H1 (cell line): ENCODE measurements around the gene ALPG. TPM values are rescaled to one million over a fixed set of nuclear protein-coding genes. Genes with fewer than 3 reads are reported as not detected.
"Not testable (repeated sequence)": the region's sequence is repeated elsewhere in the genome, so short reads cannot be mapped to it uniquely, and the experiment has no call there.

Experiments used
- CTCF ChIA-PET: fragments of 300-600 bp; sonication (Branson Sonifier 250); formaldehyde crosslinking; loops from one replicate; lab custom pipeline; 2021; ENCODE audit not compliant: partially characterized antibody; lab: Charles Lee
- POLR2A ChIA-PET: fragments of 300-600 bp; sonication (Branson Sonifier 250); formaldehyde crosslinking; loops from one replicate; lab custom pipeline; 2021; ENCODE audit warnings: inconsistent platforms; ENCODE audit not compliant: partially characterized antibody; lab: Charles Lee
- DNase-seq, 2 experiments: peaks; one replicate each; pipeline versions ENCODE4 v3.0.0 to v3.0.0-alpha.2; 2010 to 2022; ENCODE audit warnings: low spot score in 2 of 2, low read depth in 1 of 2, mixed read lengths in 1 of 2
- FAIRE-seq: peaks from 2 replicates; lab custom pipeline; 2011; peaks lifted over from hg19 to GRCh38; lab: Jason Lieb, UNC
- H2AFZ ChIP-seq: 2 replicates; pipeline ENCODE4 v1.8.1; 2012; ENCODE audit warnings: low read length, inconsistent platforms
- H2AK5ac ChIP-seq: 2 replicates; pipeline ENCODE4 v1.6.1; 2013; ENCODE audit warnings: low read depth, low read length
- H2BK120ac ChIP-seq: replicated peaks from 2 replicates; pipeline ENCODE3; 2013; ENCODE audit warnings: low read depth, low read length, inconsistent platforms
- H2BK12ac ChIP-seq: 2 replicates; pipeline ENCODE4 v1.6.1; 2013; ENCODE audit warnings: low read depth, low read length
- H2BK15ac ChIP-seq: 2 replicates; pipeline ENCODE4 v1.6.1; 2013; ENCODE audit warnings: low read length
- H2BK20ac ChIP-seq: 2 replicates; pipeline ENCODE4 v1.6.1; 2013; ENCODE audit warnings: low read length
- H2BK5ac ChIP-seq: 2 replicates; pipeline ENCODE4 v1.6.1; 2013; ENCODE audit warnings: low read depth, low read length
- H3K14ac ChIP-seq: 2 replicates; pipeline ENCODE4 v1.6.1; 2013; ENCODE audit warnings: inconsistent platforms; ENCODE audit not compliant: insufficient read length
- H3K18ac ChIP-seq: 2 replicates; pipeline ENCODE4 v1.6.1; 2013; ENCODE audit warnings: low read length; ENCODE audit errors: extremely low read depth
- H3K23ac ChIP-seq: 2 replicates; pipeline ENCODE4 v1.6.1; 2013; ENCODE audit warnings: inconsistent platforms; ENCODE audit not compliant: insufficient read length
- H3K23me2 ChIP-seq: 2 replicates; pipeline ENCODE4 v1.6.1; 2013; ENCODE audit warnings: low read depth, low read length
- H3K27ac ChIP-seq: 2 replicates; pipeline ENCODE4 v1.6.1; 2011; ENCODE audit warnings: low read depth, low read length, inconsistent platforms
- H3K27me3 ChIP-seq, 4 experiments: replicated peaks in 1 of 4; 1 replicate in 1 of 4; 2 replicates in 3 of 4; pipeline versions ENCODE4 v1.6.1 to v1.8.1; 2011 to 2013; ENCODE audit warnings: low read length in 3 of 4, mild to moderate bottlenecking in 3 of 4, inconsistent platforms in 2 of 4, mixed read lengths in 2 of 4, moderate library complexity in 1 of 4; ENCODE audit not compliant: control insufficient read depth in 3 of 4, insufficient read depth in 3 of 4; ENCODE audit errors: extremely low read depth in 1 of 4
- H3K36me3 ChIP-seq, 4 experiments: 2 replicates each; pipeline versions ENCODE4 v1.6.1 to v1.8.1; 2011 to 2013; ENCODE audit warnings: mild to moderate bottlenecking in 4 of 4, low read length in 3 of 4, moderate library complexity in 2 of 4, control low read depth in 1 of 4, inconsistent platforms in 1 of 4; ENCODE audit not compliant: insufficient read depth in 4 of 4, control insufficient read depth in 2 of 4
- H3K4ac ChIP-seq: replicated peaks from 2 replicates; pipeline ENCODE3; 2013; ENCODE audit warnings: low read length, low read depth, mixed read lengths, inconsistent platforms; ENCODE audit not compliant: insufficient read length
- H3K4me1 ChIP-seq, 4 experiments: replicated peaks in 1 of 4; 1 replicate in 1 of 4; 2 replicates in 3 of 4; pipeline versions ENCODE4 v1.6.1 to v1.8.1; 2011 to 2013; ENCODE audit warnings: low read length in 3 of 4, inconsistent platforms in 2 of 4, mixed read lengths in 1 of 4; ENCODE audit not compliant: insufficient read depth in 4 of 4, control insufficient read depth in 3 of 4
- H3K4me2 ChIP-seq, 2 experiments: 2 replicates each; pipeline versions ENCODE4 v1.6.1 to v1.8.1; 2011 to 2013; ENCODE audit warnings: low read depth in 2 of 2, low read length in 2 of 2, control low read depth in 1 of 2, inconsistent platforms in 1 of 2, mild to moderate bottlenecking in 1 of 2; ENCODE audit not compliant: insufficient read depth in 1 of 2
- H3K4me3 ChIP-seq, 4 experiments: fragments of 200-600, 300-600 bp in 1 of 4; sonication (generic), shearing (Covaris generic), sonication (Bioruptor Twin) in 1 of 4; 2 replicates each; pipeline versions ENCODE4 v1.5.1 to v1.8.1; 2011 to 2016; ENCODE audit warnings: low read length in 4 of 4, low read depth in 3 of 4, control low read depth in 2 of 4, inconsistent platforms in 2 of 4, mild to moderate bottlenecking in 2 of 4, mixed read lengths in 1 of 4, moderate library complexity in 1 of 4; ENCODE audit not compliant: insufficient read depth in 2 of 4; ENCODE audit errors: extremely low read depth in 1 of 4
- H3K56ac ChIP-seq: replicated peaks from 2 replicates; pipeline ENCODE3; 2013; ENCODE audit warnings: low read depth, mild to moderate bottlenecking, mixed read lengths, low read length, inconsistent platforms; ENCODE audit not compliant: insufficient read length
- H3K79me1 ChIP-seq: 2 replicates; pipeline ENCODE4 v1.6.1; 2013; ENCODE audit warnings: low read depth, low read length, control low read depth
- H3K79me2 ChIP-seq, 2 experiments: 2 replicates each; pipeline versions ENCODE4 v1.6.1 to v1.8.1; 2012 to 2013; ENCODE audit warnings: low read length in 2 of 2, mild to moderate bottlenecking in 2 of 2, inconsistent platforms in 1 of 2; ENCODE audit not compliant: insufficient read depth in 2 of 2, control insufficient read depth in 1 of 2
- H3K9ac ChIP-seq, 4 experiments: replicated peaks in 1 of 4; 1 replicate in 1 of 4; 2 replicates in 3 of 4; pipeline versions ENCODE4 v1.6.1 to v1.8.1; 2011 to 2013; ENCODE audit warnings: low read depth in 3 of 4, low read length in 3 of 4, control low read depth in 2 of 4, mild to moderate bottlenecking in 2 of 4, moderate library complexity in 2 of 4, inconsistent platforms in 1 of 4; ENCODE audit errors: extremely low read depth in 1 of 4
- H3K9me3 ChIP-seq, 2 experiments: 2 replicates each; pipeline versions ENCODE4 v1.6.1 to v1.8.1; 2012 to 2013; ENCODE audit warnings: mild to moderate bottlenecking in 2 of 2, moderate library complexity in 2 of 2, control low read depth in 1 of 2, inconsistent platforms in 1 of 2, low read depth in 1 of 2, low read length in 1 of 2, mixed read lengths in 1 of 2; ENCODE audit not compliant: insufficient read depth in 2 of 2
- H4K20me1 ChIP-seq, 2 experiments: replicated peaks in 1 of 2; 2 replicates each; pipeline versions ENCODE3 to v1.8.1; 2011 to 2013; ENCODE audit warnings: inconsistent platforms in 2 of 2, low read length in 2 of 2, mild to moderate bottlenecking in 1 of 2; ENCODE audit not compliant: insufficient read depth in 2 of 2, control insufficient read depth in 1 of 2
- H4K5ac ChIP-seq: 2 replicates; pipeline ENCODE4 v1.6.1; 2013; ENCODE audit warnings: low read length, low read depth, mixed read lengths, inconsistent platforms; ENCODE audit not compliant: insufficient read length
- H4K8ac ChIP-seq: 2 replicates; pipeline ENCODE4 v1.8.0; 2013; ENCODE audit warnings: mild to moderate bottlenecking, moderate library complexity, low read length, inconsistent platforms; ENCODE audit not compliant: insufficient read depth; ENCODE audit errors: extremely low read depth
- H4K91ac ChIP-seq: replicated peaks from 2 replicates; pipeline ENCODE3; 2013; ENCODE audit warnings: low read length, mixed read lengths, inconsistent platforms; ENCODE audit not compliant: insufficient read length
- WGBS, 2 experiments: shearing (Covaris generic) in 1 of 2; methylation state at CpG; one replicate each; pipeline versions ENCODE4 v1.1.6 to v1.1.7; 2013 to 2015; ENCODE audit warnings: low lambda C conversion rate in 2 of 2, mixed read lengths in 2 of 2, inconsistent platforms in 1 of 2, low coverage in 1 of 2, missing lambda C conversion rate in 1 of 2; ENCODE audit not compliant: insufficient replicate concordance in 2 of 2, insufficient coverage in 1 of 2, insufficient read length in 1 of 2; ENCODE audit errors: extremely low coverage in 1 of 2, missing lambda C conversion rate in 1 of 2; 5-methylcytosine and 5-hydroxymethylcytosine counted together
- polyA plus RNA-seq, 7 experiments: library from polyadenylated mRNA; depleted of rRNA in 3 of 7; stranded (reverse) in 5 of 7; unstranded in 2 of 7; fragments of >200 nt in 5 of 7; fragments of 200-250 nt in 2 of 7; gene quantifications; 1 replicate in 5 of 7; 2 replicates in 1 of 7; 4 replicates in 1 of 7; pipeline versions ENCODE4 v1.2.1 to v1.2.3, GENCODE V29; 2011 to 2013; ENCODE audit warnings: missing spikeins in 2 of 7, mixed read lengths in 2 of 7
- total RNA-seq: library from RNA; stranded (reverse); fragmentation: NEBNext Ultra II Directional; extraction: Animal tissue kit (Norgen Biotek cat#: 25700); gene quantifications from 2 replicates; pipeline ENCODE4 v1.2.1, GENCODE V29; 2021

Gene ALPG
- total and polyA plus RNA-seq, 2 of the 8 experiments (the other 6 are each of a cell fraction or from before 2014, with no cell fraction given) = 0.56 to 2.1 TPM

GRCh38 chr2:232441922-232442321 is 35.3 kb downstream of the ALPG start:
- DNase-seq, H3K9me3 ChIP-seq, H4K20me1 ChIP-seq, H2BK120ac ChIP-seq, H3K23ac ChIP-seq, H3K79me1 ChIP-seq, H3K4me2 ChIP-seq, H3K4ac ChIP-seq, H3K56ac ChIP-seq, H4K8ac ChIP-seq, H3K36me3 ChIP-seq, H4K91ac ChIP-seq, H3K18ac ChIP-seq, H3K14ac ChIP-seq, H3K4me1 ChIP-seq, H3K4me3 ChIP-seq, H3K27ac ChIP-seq, H3K27me3 ChIP-seq, H2BK15ac ChIP-seq, H2AFZ ChIP-seq, H2BK12ac ChIP-seq, H3K23me2 ChIP-seq, H3K79me2 ChIP-seq, H4K5ac ChIP-seq, H2BK20ac ChIP-seq, H2AK5ac ChIP-seq, H3K9ac ChIP-seq, H2BK5ac ChIP-seq, FAIRE-seq: not testable (repeated sequence)
- POLR2A ChIA-PET = interaction anchor here (0.6 kb wide), 1 partner anchor 17 kb away, joined by 3 read pairs; no protein-coding TSS in a partner anchor
- CTCF ChIA-PET = interaction anchor here (0.6 to 4.9 kb wide), 14 partner anchors 15 to 853 kb away, joined by 3 to 68 read pairs (median 4); no protein-coding TSS in a partner anchor
- 94% methylated on average over 7 of the region's 10 CpGs; no CpG with 5 or more reads in 1 of the 2 experiments for WGBS, 2 experiments

- H3K27me3 ChIP-seq, H3K27ac ChIP-seq, H2BK120ac ChIP-seq, H3K9ac ChIP-seq, H3K14ac ChIP-seq, H4K20me1 ChIP-seq, H3K56ac ChIP-seq, H4K8ac ChIP-seq, H4K91ac ChIP-seq, DNase-seq, H2AK5ac ChIP-seq, H3K79me2 ChIP-seq, H3K4ac ChIP-seq, FAIRE-seq, H2AFZ ChIP-seq, H2BK15ac ChIP-seq, H3K23ac ChIP-seq, POLR2A ChIA-PET, H2BK5ac ChIP-seq, H3K9me3 ChIP-seq, H3K36me3 ChIP-seq, H3K79me1 ChIP-seq, H2BK12ac ChIP-seq, H3K23me2 ChIP-seq, H3K4me2 ChIP-seq, H3K18ac ChIP-seq, H2BK20ac ChIP-seq, H3K4me1 ChIP-seq, H3K4me3 ChIP-seq, H4K5ac ChIP-seq: not testable (repeated sequence)
- CTCF ChIA-PET = interaction anchor here (1.0 to 4.9 kb wide), 9 partner anchors 15 to 115 kb away, joined by 3 to 67 read pairs (median 5); no protein-coding TSS in a partner anchor
- WGBS, 2 experiments = 87% methylated on average over 11 of the region's 13 CpGs; no CpG with 5 or more reads in 1 of the 2 experiments
These were observed 35.8 kb downstream of the ALPG start for GRCh38 chr2:232442431-232442830.
